Glomerular endothelial cell (primary cell): ENCODE measurements around the gene YIPF2. TPM values are rescaled to one million over a fixed set of nuclear protein-coding genes. Genes with fewer than 3 reads are reported as not detected.
"Not testable (repeated sequence)": the region's sequence is repeated elsewhere in the genome, so short reads cannot be mapped to it uniquely, and the experiment has no call there.

Experiments
- DNase-seq: peaks from one replicate; pipeline ENCODE4 v3.0.0-alpha.2; 2011; ENCODE audit warnings: low read depth, low spot score; ENCODE audit errors: extremely low read depth
- total RNA-seq: library from RNA; depleted of rRNA; stranded (reverse); fragments of >200 nt; gene quantifications from 2 replicates; pipeline ENCODE4 v1.2.3, GENCODE V29; 2015

YIPF2 gene
- total RNA-seq, 1 donor from 2014 or later = 66.8 TPM

DNA sequence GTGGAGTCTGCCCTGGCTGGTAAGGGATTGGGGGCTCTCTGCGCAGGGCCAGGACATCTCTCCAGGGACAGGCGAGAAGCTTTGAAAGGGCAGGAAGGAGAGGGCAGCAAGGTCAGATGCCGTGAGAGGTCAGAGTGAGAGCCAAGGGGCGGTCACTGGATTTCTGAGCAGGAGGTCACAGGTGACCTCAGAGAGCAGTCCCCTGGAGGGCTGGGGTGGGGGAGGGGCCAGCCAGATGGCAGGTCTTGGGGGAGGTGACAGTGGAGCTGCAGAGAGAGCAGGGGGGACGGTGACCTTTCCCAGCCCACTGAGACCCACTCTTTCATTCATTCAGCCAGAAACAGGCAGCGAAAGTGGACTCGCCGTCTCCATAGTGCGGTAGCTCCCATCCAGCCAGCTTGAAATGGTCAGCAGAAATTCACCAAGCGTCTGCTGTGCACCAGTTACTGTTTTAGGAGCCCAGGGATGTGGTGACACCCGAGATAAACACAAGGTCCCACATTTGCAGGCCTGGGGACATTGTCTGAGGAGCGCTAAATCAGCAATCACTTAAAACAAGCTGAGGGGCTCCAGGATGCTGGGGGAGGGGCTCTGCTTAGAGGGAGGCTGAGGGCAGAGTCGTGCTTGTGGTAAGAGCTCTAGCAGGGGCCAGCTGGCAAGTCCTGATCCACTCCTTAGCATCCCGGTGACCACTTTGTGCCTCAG, 46.9 kb downstream of the YIPF2 start:
- DNase-seq = no peak

- DNase-seq = no peak
These were observed 50.2 kb downstream of the YIPF2 start for GRCh38 chr19:10878253-10878652.

GRCh38 chr19:10877608-10878007, 50.8 kb downstream of the YIPF2 start:
- DNase-seq = not testable (repeated sequence)

DNA sequence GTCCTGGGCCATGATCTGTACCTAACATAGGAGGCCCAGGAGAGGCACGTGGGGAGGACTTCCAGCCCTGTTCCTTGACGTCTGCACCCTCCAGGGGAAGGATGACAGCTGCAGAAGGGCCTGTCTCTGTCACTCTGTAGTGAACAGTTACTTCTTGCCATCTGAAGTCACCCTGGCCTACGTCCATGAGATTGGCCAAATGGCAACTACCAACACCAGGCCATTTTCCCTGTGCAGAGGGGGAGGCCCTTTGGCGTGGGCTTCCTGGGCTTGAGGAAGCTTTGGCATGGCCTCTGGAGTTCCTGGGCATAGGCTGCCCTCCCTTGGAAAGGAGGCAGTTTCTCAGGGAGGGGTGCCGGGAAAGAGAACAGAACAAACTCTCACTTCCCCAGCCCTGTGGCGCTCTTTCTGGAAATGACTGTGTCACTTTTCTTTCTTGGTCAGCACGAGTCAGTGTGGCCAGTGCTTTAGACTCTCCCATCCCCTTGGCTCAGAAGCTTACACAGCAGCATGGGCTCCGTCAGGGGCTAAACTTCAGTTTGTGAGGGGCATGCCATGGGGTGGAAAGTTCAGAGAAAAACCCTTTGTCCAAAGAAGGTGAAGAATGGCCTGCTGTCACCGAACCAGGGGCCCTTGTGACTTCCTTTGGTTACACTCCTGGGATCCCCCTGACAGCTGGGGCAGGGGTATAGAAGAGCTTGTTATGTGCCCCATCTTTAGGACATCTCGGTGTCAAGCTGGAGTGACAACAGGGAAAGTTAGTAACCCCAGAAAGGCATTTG, 51.8 kb downstream of the YIPF2 start:
- no peak for DNase-seq

- no peak for DNase-seq
These were observed 54.4 kb downstream of the YIPF2 start for GRCh38 chr19:10874024-10874423.

DNA sequence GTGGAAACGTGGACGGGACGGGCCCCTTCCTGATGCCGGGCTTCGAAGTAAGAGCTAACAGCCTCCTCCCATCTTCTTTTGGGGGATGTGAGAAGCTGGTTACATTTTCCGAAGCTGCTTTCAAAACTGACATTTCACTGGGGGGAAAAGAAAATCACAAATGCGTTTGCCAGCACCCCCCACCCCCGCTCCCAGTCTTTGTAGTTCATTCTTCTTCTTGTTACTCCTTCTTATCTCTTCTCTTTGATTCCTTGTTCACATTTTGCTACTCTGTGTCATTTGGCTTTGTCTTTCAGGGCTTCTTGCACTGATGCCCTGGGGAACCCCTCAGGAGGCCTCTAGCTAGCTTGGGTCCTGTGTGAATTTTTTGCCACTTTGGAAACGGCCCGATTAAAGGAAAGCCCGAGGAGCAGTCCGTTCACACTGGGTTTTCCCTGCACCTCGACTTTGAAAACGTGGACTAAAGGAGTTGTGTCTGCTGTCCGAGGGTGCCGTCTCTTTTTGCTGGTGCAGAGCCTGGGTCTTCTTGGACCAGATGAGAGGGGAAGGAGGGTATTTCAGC, 55.8 kb downstream of the YIPF2 start:
- no peak for DNase-seq

Other genes starting within 250 kb of the YIPF2 start
- 23.9 and 25.6 TPM in 2 replicates for gene QTRT1, start 227.2 kb downstream of the YIPF2 start, total RNA-seq
- 123 and 178 TPM in 2 replicates for gene DNM2, start 210.6 kb downstream of the YIPF2 start, total RNA-seq
- gene TMED1, start 92.4 kb downstream of the YIPF2 start, total RNA-seq = 50.2 and 50.7 TPM in 2 replicates
- gene C19orf38, start 80.2 kb downstream of the YIPF2 start, total RNA-seq = 0.44 TPM in 1 of 2 replicates, not detected in the other
- 56.7 and 57.7 TPM in 2 replicates for gene CARM1, start 57.1 kb downstream of the YIPF2 start, total RNA-seq
- 27.7 and 38.3 TPM in 2 replicates for gene TIMM29, start 172 bp upstream of the YIPF2 start, total RNA-seq
- 157 and 172 TPM in 2 replicates for gene SMARCA4, start 32.4 kb upstream of the YIPF2 start, total RNA-seq
- gene LDLR, start 160.8 kb upstream of the YIPF2 start, total RNA-seq = 105 and 163 TPM in 2 replicates
- 4.7 and 11.9 TPM in 2 replicates for gene SPC24, start 227.1 kb upstream of the YIPF2 start, total RNA-seq